K562 (cell line): Measurements from ENCODE around the gene FSTL4. TPM values are rescaled to one million over a fixed set of nuclear protein-coding genes. Genes with fewer than 3 reads are reported as not detected.

Source experiments
- ATAC-seq: fragments of 200-7000 bp; cut with Tn5 transposase; 3 replicates; pipeline ENCODE4 v1.9.1; 2020; ENCODE audit warnings: moderate library complexity
- BruUV-seq: library from RNA; stranded (reverse); fragments of 400-500 nt; replicated peaks from 2 replicates; lab custom pipeline; 2021; lab: Mats Ljungman, UMichigan
- CTCF ChIA-PET: fragments of 300-600 bp; formaldehyde crosslinking; extraction: SDS; loops from one replicate; lab custom pipeline; 2021; ENCODE audit warnings: low intra/inter-chr PET ratio; lab: Yijun Ruan, JAX
- POLR2A ChIA-PET: fragments of 300-600, 350-650 bp; sonication (Branson Sonifier 250); formaldehyde crosslinking; extraction: SDS; loops from one replicate; lab custom pipeline; 2021; ENCODE audit warnings: antibody characterized with exemption, inconsistent platforms; lab: Yijun Ruan, JAX
- DNase-seq, 4 experiments: peaks; one replicate each; pipeline versions ENCODE4 v3.0.0 to v3.0.0-alpha.2; 2011 to 2018; ENCODE audit warnings: low spot score in 3 of 4, mixed read lengths in 3 of 4; ENCODE audit errors: extremely low read depth in 1 of 4
- FAIRE-seq: peaks from 2 replicates; lab custom pipeline; 2011; peaks lifted over from hg19 to GRCh38; lab: Jason Lieb, UNC
- H2AFZ ChIP-seq: 2 replicates; pipeline ENCODE4 v1.6.0; 2011; ENCODE audit warnings: low read depth, low read length, control low read depth, inconsistent platforms
- H3K27ac ChIP-seq: fragments of 200-600 bp; 3 replicates; pipeline ENCODE4 v1.8.0; 2011; ENCODE audit warnings: low read depth, mild to moderate bottlenecking, control low read depth, inconsistent platforms, low read length, moderate library complexity, mixed read lengths; ENCODE audit errors: extremely low read depth
- H3K27me3 ChIP-seq, 2 experiments: fragments of 300-600 bp in 1 of 2; 2 replicates in 1 of 2; 3 replicates in 1 of 2; pipeline versions ENCODE4 v1.6.0 to v1.8.0; 2011; ENCODE audit warnings: inconsistent platforms in 2 of 2, low read length in 2 of 2, mild to moderate bottlenecking in 1 of 2, mixed read lengths in 1 of 2, moderate library complexity in 1 of 2; ENCODE audit not compliant: control insufficient read depth in 2 of 2, insufficient read depth in 2 of 2
- H3K36me3 ChIP-seq: fragments of 300-600 bp; 3 replicates; pipeline ENCODE4 v1.8.0; 2011; ENCODE audit warnings: mild to moderate bottlenecking, low read length, inconsistent platforms; ENCODE audit not compliant: control insufficient read depth, insufficient read depth
- H3K4me1 ChIP-seq, 2 experiments: fragments of 200-600 bp in 1 of 2; replicated peaks in 1 of 2; 2 replicates in 1 of 2; 3 replicates in 1 of 2; pipeline versions ENCODE4 v1.5.1 to v1.8.0; 2011; ENCODE audit warnings: inconsistent platforms in 2 of 2, low read length in 2 of 2, mild to moderate bottlenecking in 1 of 2, mixed read lengths in 1 of 2, moderate library complexity in 1 of 2; ENCODE audit not compliant: control insufficient read depth in 2 of 2, insufficient read depth in 2 of 2
- H3K4me2 ChIP-seq: 2 replicates; pipeline ENCODE4 v1.6.1; 2011; ENCODE audit warnings: low read length, control low read depth, inconsistent platforms, mixed read lengths; ENCODE audit not compliant: insufficient read depth
- H3K4me3 ChIP-seq: fragments of 200-600 bp; sonication (generic), shearing (Covaris generic); 2 replicates; pipeline ENCODE4 v1.5.1; 2016; ENCODE audit warnings: control low read depth, inconsistent platforms
- H3K79me2 ChIP-seq: fragments of 200-600 bp; 3 replicates; pipeline ENCODE4 v1.8.0; 2011; ENCODE audit warnings: low read length, inconsistent platforms; ENCODE audit not compliant: control insufficient read depth, insufficient read depth
- H3K9ac ChIP-seq, 2 experiments: 2 replicates each; pipeline versions ENCODE4 v1.6.0 to v1.6.1; 2011; ENCODE audit warnings: low read depth in 2 of 2, low read length in 2 of 2, control low read depth in 1 of 2, inconsistent platforms in 1 of 2, mild to moderate bottlenecking in 1 of 2, mixed read lengths in 1 of 2; ENCODE audit not compliant: insufficient read depth in 1 of 2
- H3K9me1 ChIP-seq: one replicate; pipeline ENCODE4 v1.6.0; 2011; ENCODE audit warnings: inconsistent platforms, mild to moderate bottlenecking, low read length, moderate library complexity; ENCODE audit not compliant: control insufficient read depth, insufficient read depth
- H3K9me3 ChIP-seq: replicated peaks from 2 replicates; pipeline ENCODE4 v1.5.1; 2011; ENCODE audit warnings: low read depth, low read length, inconsistent platforms; ENCODE audit not compliant: control insufficient read depth, insufficient read depth
- H4K20me1 ChIP-seq: replicated peaks from 2 replicates; pipeline ENCODE4 v1.6.1; 2011; ENCODE audit warnings: low read length, inconsistent platforms, mixed read lengths; ENCODE audit not compliant: control insufficient read depth, insufficient read depth
- AFF4 ChIP-seq: sonication (generic); formaldehyde crosslinking; IDR thresholded peaks from 2 replicates; pipeline ENCODE4 v1.8.0; 2023; ENCODE audit warnings: mild to moderate bottlenecking, missing genetic modification reagents
- CREB5 ChIP-seq: fragments of 250-450 bp; sonication (Bioruptor Pico); IDR thresholded peaks from 2 replicates; pipeline ENCODE4 v1.5.0; 2020; ENCODE audit warnings: mild to moderate bottlenecking
- MAFF ChIP-seq: IDR thresholded peaks from 2 replicates; pipeline ENCODE4 v1.6.1; 2012; ENCODE audit warnings: low read length, improper control_type of control experiment
- SETDB1 ChIP-seq: IDR thresholded peaks from one replicate; pipeline ENCODE4 v1.6.1; 2012; ENCODE audit warnings: low read length, control low read depth, inconsistent platforms
- SMAD2 ChIP-seq: fragments of 150-350 bp; IDR thresholded peaks from 2 replicates; pipeline ENCODE4 v1.6.1; 2014; ENCODE audit warnings: low read depth, mild to moderate bottlenecking, low read length
- ZNF253 ChIP-seq: fragments of 250-450 bp; sonication (Bioruptor Pico); conservative IDR thresholded peaks from 2 replicates; pipeline ENCODE4 v1.6.1; 2021; ENCODE audit warnings: mild to moderate bottlenecking
- ZSCAN32 ChIP-seq: fragments of 450-650 bp; formaldehyde crosslinking; IDR thresholded peaks from 2 replicates; pipeline ENCODE4 v1.4.0; 2020; ENCODE audit warnings: mild to moderate bottlenecking, moderate library complexity
- WGBS: fragments of 100-300 bp; shearing (Covaris generic); methylation state at CpG from one replicate; pipeline ENCODE4 v1.1.6; 2016; ENCODE audit warnings: low coverage, mixed read lengths; ENCODE audit not compliant: insufficient coverage; ENCODE audit errors: missing lambda C conversion rate; 5-methylcytosine and 5-hydroxymethylcytosine counted together
- in situ Hi-C: fragments of 300-500 bp; cut with MboI; formaldehyde crosslinking; loops from 4 replicates; pipeline ENCODE4 v1.15.0; 2018; ENCODE audit warnings: inconsistent platforms, mixed read lengths
- intact Hi-C: fragments of 100-400 bp; cut with micrococcal nuclease; formaldehyde crosslinking; loops from 2 replicates; pipeline ENCODE4 v1.14.2; 2022
- polyA plus RNA-seq, 8 experiments: library from polyadenylated mRNA; depleted of rRNA in 4 of 8; stranded (reverse) in 5 of 8; unstranded in 3 of 8; fragments of >200 nt; fragmentation: Nextera tagmentation in 2 of 8; fragmentation: Illumina TruSeq in 1 of 8; extraction: Ambion mirVana in 2 of 8; extraction: Trizol in 1 of 8; gene quantifications; 2 replicates each; pipeline versions ENCODE4 v1.2.1 to v1.2.3, GENCODE V29; 2011 to 2014; ENCODE audit warnings: inconsistent platforms in 1 of 8, missing spikeins in 1 of 8
- total RNA-seq, 7 experiments: library from RNA; depleted of rRNA in 6 of 7; stranded (reverse); fragments of >200 nt in 6 of 7; fragmentation: Illumina TruSeq in 2 of 7; extraction: Trizol in 2 of 7; gene quantifications; 2 replicates each; pipeline versions ENCODE4 v1.2.1 to v1.2.3, GENCODE V29; 2011 to 2021; ENCODE audit warnings: low replicate concordance in 1 of 7

FSTL4 gene
- total and polyA plus RNA-seq, 9 of the 15 experiments (the other 6 are each of a cell fraction or from before 2014, with no cell fraction given), result 0.08 to 0.18 (median 0.10) TPM; not detected in 5

GRCh38 chr5:133376986-133377385 lies 235.4 kb downstream of the FSTL4 start:
- no peak overlapping the region for H3K9ac ChIP-seq
- in situ Hi-C loops, result no loop called here
- DNase-seq (no peak), FAIRE-seq (no peak), ATAC-seq (no peak)
- no peak overlapping the region for H3K4me3 ChIP-seq
- H3K27ac ChIP-seq, result no peak overlapping the region
- H3K36me3 ChIP-seq, result no peaks in the 10 kb centered on the region
- no peaks in the 10 kb centered on the region for H3K79me2 ChIP-seq
- ChIA-PET POLR2A (no interaction called here), CTCF (no interaction called here)
- H4K20me1 ChIP-seq, result no peaks in the 10 kb centered on the region
- WGBS, result 0% methylated on average over 1 of the region's 1 CpG
- no peak overlapping the region for H2AFZ ChIP-seq
- no TSS peak for BruUV-seq
- H3K9me3 ChIP-seq, result no peaks in the 10 kb centered on the region
- TF ChIP-seq SMAD2 (no peak), AFF4 (CRISPR knock-in tag) (no peak), SETDB1 (no peak), CREB5 (CRISPR knock-in tag) (no peak), MAFF (no peak), ZSCAN32 (CRISPR knock-in tag) (no peak), ZNF253 (no peak)
- H3K4me1 ChIP-seq, result no peaks in the 10 kb centered on the region
- intact Hi-C loops, result no loop called here
- peaks cover 0 to 23% of the 10 kb centered on the region in 2 experiments; a peak in 2 of 5 replicates for H3K27me3 ChIP-seq
- no peak overlapping the region for H3K4me2 ChIP-seq
- no peaks in the 10 kb centered on the region for H3K9me1 ChIP-seq
